IPS-15b (cell line): ENCODE data around the gene NOTUM.

Source experiments
- H3K27me3 ChIP-seq: one replicate; pipeline ENCODE4 v1.6.1; 2013; ENCODE audit warnings: low read length; ENCODE audit not compliant: control insufficient read depth, insufficient read depth
- H3K36me3 ChIP-seq: one replicate; pipeline ENCODE4 v1.6.1; 2013; ENCODE audit warnings: low read length; ENCODE audit not compliant: control insufficient read depth, insufficient read depth
- H3K4me1 ChIP-seq: one replicate; pipeline ENCODE4 v1.6.1; 2013; ENCODE audit warnings: mild to moderate bottlenecking, low read length; ENCODE audit not compliant: control insufficient read depth, insufficient read depth
- H3K4me3 ChIP-seq: one replicate; pipeline ENCODE4 v1.5.1; 2013; ENCODE audit warnings: low read depth, low read length
- H3K9ac ChIP-seq: one replicate; pipeline ENCODE4 v1.6.1; 2013; ENCODE audit warnings: low read depth, mild to moderate bottlenecking, low read length
- H3K9me3 ChIP-seq: one replicate; pipeline ENCODE4 v1.6.1; 2013; ENCODE audit warnings: mild to moderate bottlenecking, low read length; ENCODE audit not compliant: control insufficient read depth, insufficient read depth

Gene NOTUM

GRCh38 chr17:81944858-81945257, 16.1 kb downstream of the NOTUM start:
- Histone ChIP-seq H3K4me1 (no peaks in the 10 kb centered on the region), H3K36me3 (no peaks in the 10 kb centered on the region), H3K4me3 (no peak overlapping the region), H3K9me3 (no peaks in the 10 kb centered on the region), H3K27me3 (no peaks in the 10 kb centered on the region), H3K9ac (no peak overlapping the region)

DNA sequence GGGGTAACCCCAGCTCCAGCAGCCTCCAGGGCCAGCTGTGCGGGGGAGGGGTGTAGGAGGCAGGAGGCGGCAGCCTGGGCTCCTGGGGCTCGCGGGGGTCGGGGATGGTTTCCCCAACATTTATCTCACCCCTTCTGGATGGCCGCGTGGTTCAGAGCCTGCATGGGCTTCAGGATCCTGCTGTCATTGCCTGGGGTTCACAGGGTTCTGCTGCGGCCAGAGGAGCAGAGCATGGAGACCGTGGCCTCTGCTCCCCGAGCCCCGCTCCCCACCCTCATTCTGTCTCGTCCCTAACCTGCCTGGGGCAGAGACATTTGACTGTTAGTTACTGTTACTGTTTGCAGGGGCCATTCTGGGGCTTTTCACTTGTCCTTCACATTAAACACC, 18.8 kb downstream of the NOTUM start:
- H3K36me3 ChIP-seq: no peaks in the 10 kb centered on the region
- peak overlapping the region; percentile 8 for H3K4me3 ChIP-seq
- H3K27me3 ChIP-seq: peaks cover 4% of the 10 kb centered on the region
- H3K4me1 ChIP-seq: no peaks in the 10 kb centered on the region
- no peak overlapping the region for H3K9ac ChIP-seq
- H3K9me3 ChIP-seq: no peaks in the 10 kb centered on the region

GRCh38 chr17:81941484-81942166, 19.4 kb downstream of the NOTUM start:
- Histone ChIP-seq H3K9me3 (no peaks in the 10 kb centered on the region), H3K36me3 (no peaks in the 10 kb centered on the region), H3K9ac (no peak overlapping the region), H3K4me1 (no peaks in the 10 kb centered on the region), H3K27me3 (peaks cover 4% of the 10 kb centered on the region), H3K4me3 (peak overlapping the region; percentile 8)

GRCh38 chr17:81940538-81941483, 20.2 kb downstream of the NOTUM start:
- H3K9ac ChIP-seq: no peak overlapping the region
- peaks cover 4% of the 10 kb centered on the region for H3K27me3 ChIP-seq
- H3K9me3 ChIP-seq: no peaks in the 10 kb centered on the region
- no peaks in the 10 kb centered on the region for H3K4me1 ChIP-seq
- H3K4me3 ChIP-seq: no peak overlapping the region
- no peaks in the 10 kb centered on the region for H3K36me3 ChIP-seq

GRCh38 chr17:81939881-81940385, 21.1 kb downstream of the NOTUM start:
- H3K27me3 ChIP-seq: peaks cover 4% of the 10 kb centered on the region
- no peaks in the 10 kb centered on the region for H3K4me1 ChIP-seq
- H3K36me3 ChIP-seq: peaks cover 5% of the 10 kb centered on the region
- H3K9me3 ChIP-seq: no peaks in the 10 kb centered on the region
- H3K9ac ChIP-seq: no peak overlapping the region
- H3K4me3 ChIP-seq: no peak overlapping the region

DNA sequence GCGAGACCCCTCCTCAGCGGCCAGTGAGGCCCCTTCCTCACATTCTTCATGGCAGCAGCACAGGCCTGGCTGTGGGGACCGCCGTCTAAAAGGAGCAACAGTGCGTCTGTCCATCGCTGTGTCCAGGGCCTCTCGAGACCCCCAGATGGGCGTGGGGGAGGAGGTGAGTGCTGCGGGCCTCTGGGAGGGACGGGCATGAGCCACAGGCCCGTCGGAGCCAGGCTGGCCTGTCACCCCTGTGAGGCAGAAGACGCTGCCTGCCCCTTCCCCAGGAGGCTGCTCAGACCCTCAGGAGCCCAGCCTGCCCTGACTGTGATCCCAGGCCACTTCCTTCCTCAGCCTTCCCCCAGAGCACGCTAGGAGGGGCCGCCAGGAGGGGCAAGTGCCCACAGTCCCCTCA, 21.8 kb downstream of the NOTUM start:
- H3K27me3 ChIP-seq: peaks cover 4% of the 10 kb centered on the region
- no peak overlapping the region for H3K9ac ChIP-seq
- H3K9me3 ChIP-seq: no peaks in the 10 kb centered on the region
- H3K4me1 ChIP-seq: no peaks in the 10 kb centered on the region
- H3K4me3 ChIP-seq: no peak overlapping the region
- H3K36me3 ChIP-seq: peaks cover 11% of the 10 kb centered on the region

GRCh38 chr17:81935709-81936084, 25.3 kb downstream of the NOTUM start:
- Histone ChIP-seq H3K36me3 (peaks cover 17% of the 10 kb centered on the region), H3K4me1 (no peaks in the 10 kb centered on the region), H3K9me3 (no peaks in the 10 kb centered on the region), H3K4me3 (no peak overlapping the region), H3K9ac (no peak overlapping the region), H3K27me3 (peaks cover 4% of the 10 kb centered on the region)

GRCh38 chr17:81934850-81935708, 25.9 kb downstream of the NOTUM start:
- H3K27me3 ChIP-seq: peaks cover 4% of the 10 kb centered on the region
- peaks cover 17% of the 10 kb centered on the region for H3K36me3 ChIP-seq
- H3K9ac ChIP-seq: no peak overlapping the region
- no peak overlapping the region for H3K4me3 ChIP-seq
- H3K9me3 ChIP-seq: no peaks in the 10 kb centered on the region
- no peaks in the 10 kb centered on the region for H3K4me1 ChIP-seq

DNA sequence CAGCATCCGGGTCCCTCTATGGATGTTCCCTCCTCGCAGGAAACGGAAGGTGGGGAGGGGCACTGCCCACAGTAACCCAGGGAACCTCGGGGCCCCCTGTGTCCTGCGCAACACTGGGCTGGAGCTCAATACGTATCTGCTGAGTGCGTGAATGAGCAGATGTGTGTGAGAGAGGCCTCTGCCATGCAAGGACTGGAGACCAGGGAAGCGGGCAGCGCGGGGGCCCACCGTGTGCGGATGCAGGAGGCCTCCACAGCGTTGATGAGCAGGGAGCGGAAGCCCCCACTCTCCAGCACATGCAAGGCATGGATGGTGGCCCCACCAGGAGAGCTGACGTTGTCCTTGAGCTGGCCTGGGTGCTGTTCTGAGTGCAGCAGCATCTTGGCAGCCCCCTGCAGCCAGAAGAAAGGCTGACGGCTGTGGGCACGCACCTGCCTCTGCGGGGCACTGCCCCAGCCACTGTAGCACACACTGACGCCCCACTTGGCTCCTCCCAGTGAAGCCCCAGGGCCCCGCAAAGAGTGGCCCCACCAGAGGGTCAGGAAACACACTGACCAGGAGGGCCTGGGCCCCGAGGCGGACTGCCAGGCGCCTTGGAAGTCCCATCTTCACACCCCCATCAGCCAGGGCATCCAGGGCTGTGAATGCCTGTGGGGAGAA, 26.8 kb downstream of the NOTUM start:
- Histone ChIP-seq H3K9ac (no peak overlapping the region), H3K36me3 (peaks cover 17% of the 10 kb centered on the region), H3K9me3 (no peaks in the 10 kb centered on the region), H3K4me1 (no peaks in the 10 kb centered on the region), H3K27me3 (peaks cover 4% of the 10 kb centered on the region), H3K4me3 (no peak overlapping the region)

- H3K9ac ChIP-seq: no peak overlapping the region
- no peaks in the 10 kb centered on the region for H3K4me1 ChIP-seq
- H3K9me3 ChIP-seq: no peaks in the 10 kb centered on the region
- H3K4me3 ChIP-seq: no peak overlapping the region
- peaks cover 4% of the 10 kb centered on the region for H3K27me3 ChIP-seq
- peaks cover 17% of the 10 kb centered on the region for H3K36me3 ChIP-seq
Measured at GRCh38 chr17:81933178-81933699, 27.7 kb downstream of the NOTUM start.
